HCT116 (cell line): ENCODE results near the gene SYNE1. TPM values are rescaled to one million over a fixed set of nuclear protein-coding genes. Genes with fewer than 3 reads are reported as not detected.

Source experiments
- ATAC-seq: fragments of 200-7000 bp; cut with Tn5 transposase; 2 replicates; pipeline ENCODE4 v1.9.1; 2020; ENCODE audit warnings: mild to moderate bottlenecking, moderate library complexity
- BruUV-seq: library from RNA; stranded (reverse); fragments of 400-500 nt; replicated peaks from 2 replicates; lab custom pipeline; 2021; lab: Mats Ljungman, UMichigan
- CTCF ChIA-PET: fragments of 300-600 bp; sonication (Branson Sonifier 250); formaldehyde crosslinking; loops from one replicate; lab custom pipeline; 2021; ENCODE audit warnings: antibody characterized with exemption; lab: Charles Lee
- POLR2A ChIA-PET: fragments of 300-600, 350-600 bp; sonication (Branson Sonifier 250); formaldehyde crosslinking; loops from one replicate; lab custom pipeline; 2021; ENCODE audit warnings: antibody characterized with exemption; lab: Charles Lee
- RAD21 ChIA-PET, 2 experiments: fragments of 300-600 bp; sonication (Branson Sonifier 250); formaldehyde crosslinking; loops; one replicate each; lab custom pipeline; 2023; ENCODE audit warnings: low total read pairs in 2 of 2; ENCODE audit not compliant: uncharacterized antibody in 2 of 2, unreplicated experiment in 2 of 2, low non-redundant PET in 1 of 2; lab: Charles Lee
- DNase-seq: peaks from one replicate; pipeline ENCODE4 v3.0.0-alpha.2; 2010; ENCODE audit warnings: low read depth, low spot score
- H2AFZ ChIP-seq: fragments of 200-600 bp; shearing (Covaris generic), sonication (generic); 2 replicates; pipeline ENCODE4 v1.6.1; 2017; ENCODE audit warnings: low read depth, mixed run types, mixed read lengths, antibody characterized with exemption, low read length; ENCODE audit not compliant: poor library complexity, severe bottlenecking
- H3K27ac ChIP-seq: 2 replicates; pipeline ENCODE4 v1.5.1; 2012; ENCODE audit warnings: low read depth, low read length
- H3K27me3 ChIP-seq: fragments of 200-600 bp; sonication (generic); 2 replicates; pipeline ENCODE4 v1.6.1; 2016; ENCODE audit warnings: mixed run types, low read length, mixed read lengths; ENCODE audit not compliant: insufficient read depth
- H3K36me3 ChIP-seq, 2 experiments: fragments of 200-500 bp in 1 of 2; fragments of 200-600 bp in 1 of 2; sonication (Bioruptor generic) in 1 of 2; sonication (generic) in 1 of 2; 2 replicates each; pipeline versions ENCODE4 v1.5.1 to v1.6.1; 2014 to 2016; ENCODE audit warnings: low read length in 2 of 2, inconsistent platforms in 1 of 2, mixed read lengths in 1 of 2, mixed run types in 1 of 2; ENCODE audit not compliant: insufficient read depth in 2 of 2, control insufficient read depth in 1 of 2
- H3K4me1 ChIP-seq, 2 experiments: fragments of 200-600 bp in 1 of 2; sonication (generic) in 1 of 2; 2 replicates each; pipeline versions ENCODE4 v1.5.1 to v1.6.1; 2012 to 2017; ENCODE audit warnings: low read length in 2 of 2, inconsistent platforms in 1 of 2, mild to moderate bottlenecking in 1 of 2, mixed read lengths in 1 of 2, mixed run types in 1 of 2, moderate library complexity in 1 of 2; ENCODE audit not compliant: insufficient read depth in 2 of 2, control insufficient read depth in 1 of 2
- H3K4me2 ChIP-seq: fragments of 200-600 bp; sonication (generic); 2 replicates; pipeline ENCODE4 v1.6.1; 2017; ENCODE audit warnings: mixed run types, low read length, mixed read lengths
- H3K4me3 ChIP-seq, 2 experiments: fragments of 200-600 bp in 1 of 2; sonication (generic) in 1 of 2; replicated peaks in 1 of 2; 2 replicates each; pipeline ENCODE4 v1.5.1; 2011 to 2016; ENCODE audit warnings: low read length in 2 of 2, control low read depth in 1 of 2, low read depth in 1 of 2, mild to moderate bottlenecking in 1 of 2, mixed read lengths in 1 of 2, mixed run types in 1 of 2
- H3K79me2 ChIP-seq: fragments of 200-600 bp; sonication (generic); 2 replicates; pipeline ENCODE4 v1.6.1; 2017; ENCODE audit warnings: mild to moderate bottlenecking, mixed run types, low read length, moderate library complexity, mixed read lengths; ENCODE audit not compliant: insufficient read depth
- H3K9ac ChIP-seq: fragments of 200-600 bp; sonication (generic); 2 replicates; pipeline ENCODE4 v1.6.1; 2016; ENCODE audit warnings: low read length, mixed read lengths
- H3K9me2 ChIP-seq: fragments of 200-600 bp; sonication (generic), shearing (Covaris generic); 2 replicates; pipeline ENCODE4 v1.6.1; 2017; ENCODE audit warnings: mixed run types, mild to moderate bottlenecking, moderate library complexity; ENCODE audit not compliant: insufficient read depth
- H3K9me3 ChIP-seq, 2 experiments: fragments of 200-500 bp in 1 of 2; fragments of 200-600 bp in 1 of 2; sonication (Bioruptor generic) in 1 of 2; sonication (generic) in 1 of 2; 2 replicates each; pipeline ENCODE4 v1.6.1; 2014 to 2017; ENCODE audit warnings: low read length in 2 of 2, mixed read lengths in 2 of 2, inconsistent platforms in 1 of 2, low read depth in 1 of 2, mild to moderate bottlenecking in 1 of 2, mixed run types in 1 of 2, moderate library complexity in 1 of 2; ENCODE audit not compliant: control insufficient read depth in 1 of 2, insufficient read depth in 1 of 2
- H4K20me1 ChIP-seq: fragments of 200-600 bp; sonication (generic), shearing (Covaris generic); 2 replicates; pipeline ENCODE4 v1.6.1; 2017; ENCODE audit warnings: mixed run types, mild to moderate bottlenecking, moderate library complexity; ENCODE audit not compliant: insufficient read depth
- CBX3 ChIP-seq: IDR thresholded peaks from 2 replicates; pipeline ENCODE4 v1.6.1; 2012; ENCODE audit warnings: low read depth
- EGR1 ChIP-seq: IDR thresholded peaks from 2 replicates; pipeline ENCODE4 v1.6.1; 2012; ENCODE audit warnings: low read depth
- ELF1 ChIP-seq: IDR thresholded peaks from 2 replicates; pipeline ENCODE4 v1.6.1; 2012; ENCODE audit warnings: low read depth, borderline replicate concordance
- EZH2 ChIP-seq: fragments of 200-600 bp; sonication (generic); IDR thresholded peaks from 2 replicates; pipeline ENCODE4 v1.6.1; 2017; ENCODE audit warnings: antibody characterized with exemption, mixed run types
- JUND ChIP-seq: IDR thresholded peaks from 2 replicates; pipeline ENCODE4 v1.6.1; 2012
- MAX ChIP-seq: IDR thresholded peaks from 2 replicates; pipeline ENCODE4 v1.6.1; 2012
- POLR2AphosphoS5 ChIP-seq: IDR thresholded peaks from 2 replicates; pipeline ENCODE4 v1.6.1; 2011; ENCODE audit warnings: mild to moderate bottlenecking, low read depth, low read length, moderate library complexity
- RAD21 ChIP-seq: IDR thresholded peaks from 2 replicates; pipeline ENCODE4 v1.6.1; 2012; ENCODE audit warnings: low read depth, mild to moderate bottlenecking
- REST ChIP-seq: IDR thresholded peaks from 2 replicates; pipeline ENCODE4 v1.6.1; 2012; ENCODE audit warnings: low read depth
- SIN3A ChIP-seq: IDR thresholded peaks from 2 replicates; pipeline ENCODE4 v1.6.1; 2012; ENCODE audit warnings: low read depth
- ZBTB33 ChIP-seq: IDR thresholded peaks from 2 replicates; pipeline ENCODE4 v1.6.1; 2011; ENCODE audit warnings: mild to moderate bottlenecking, low read length, moderate library complexity; ENCODE audit not compliant: insufficient replicate concordance; ENCODE audit errors: extremely low read depth
- intact Hi-C: fragments of 100-400 bp; cut with micrococcal nuclease; formaldehyde crosslinking; loops from 2 replicates; pipeline ENCODE4 v1.10.0; 2022
- total RNA-seq: library from RNA; stranded (reverse); gene quantifications from one replicate; pipeline ENCODE4 v1.2.1, GENCODE V29; 2021; ENCODE audit not compliant: unreplicated experiment

The SYNE1 gene
- total RNA-seq, 1 experiment from 2014 or later = 5.4 TPM

GRCh38 chr6:152301765-152302568 is 335.2 kb downstream of the SYNE1 start (continued):
- TF ChIP-seq REST = no peak
- TF ChIP-seq CBX3 = peak; percentile 74; the same call in 1 of the 2 replicates
- TF ChIP-seq SIN3A = 0 out of 2 replicates have a peak, but pooled peaks have one; percentile 46
- TF ChIP-seq MAX = peak; percentile 69
- peak; percentile 51 for TF ChIP-seq RAD21
- no peak for TF ChIP-seq JUND
- TF ChIP-seq, all 23 proteins: peak for 10

- peak overlapping the region; percentile 79 for H2AFZ ChIP-seq
- no peaks in the 10 kb centered on the region for H3K79me2 ChIP-seq
- ATAC-seq = no peak
- BruUV-seq = no TSS peak
- ChIA-PET RAD21 (interaction anchor here in 1 of 2 experiments (0.8 kb wide), 1 partner anchor 653 kb away, joined by 3 read pairs; no protein-coding TSS in a partner anchor), CTCF (interaction anchor here (1.0 to 2.4 kb wide), 7 partner anchors 8 to 536 kb away, joined by 3 to 7 read pairs (median 4); no protein-coding TSS in a partner anchor), POLR2A (no interaction called here)
- peak overlapping the region; percentile 80 for H3K4me2 ChIP-seq
- no peaks in the 10 kb centered on the region for H3K9me2 ChIP-seq
- H3K4me1 ChIP-seq = peaks cover 0 to 11% of the 10 kb centered on the region in 2 experiments; a peak in 3 of 4 replicates
- H3K9ac ChIP-seq = peak overlapping the region; percentile 29
- intact Hi-C loops = no loop called here
- no peaks in the 10 kb centered on the region for H3K36me3 ChIP-seq
- peak overlapping the region; percentile 61 to 72 for H3K4me3 ChIP-seq
- no peak for DNase-seq
- no peaks in the 10 kb centered on the region for H3K9me3 ChIP-seq
- no peaks in the 10 kb centered on the region for H4K20me1 ChIP-seq
- H3K27me3 ChIP-seq = no peaks in the 10 kb centered on the region
- peak overlapping the region; percentile 40 for H3K27ac ChIP-seq
- TF ChIP-seq POLR2AphosphoS5 (no peak), CBX3 (no peak), EGR1 (no peak), ZBTB33 (no peak), ELF1 (no peak), EZH2 (no peak), MAX (no peak), REST (no peak)
Measured at GRCh38 chr6:152301021-152301764, 336.0 kb downstream of the SYNE1 start.
